Measurements from ENCODE around the gene PTPRA. TPM values are rescaled to one million over a fixed set of nuclear protein-coding genes. Genes with fewer than 3 reads are reported as not detected.
A peak's percentile ranks its signal among the peaks of the same experiment; 100 is the strongest.

The PTPRA gene
- total RNA-seq, 1 donor from 2014 or later = 135 TPM

GRCh38 chr20:2849529-2849928 lies 23.8 kb upstream of the PTPRA start:
- FAIRE-seq = no peak
- DNase-seq (ENCODE audit: low spot score in 2 of 2) = no peak

DNA sequence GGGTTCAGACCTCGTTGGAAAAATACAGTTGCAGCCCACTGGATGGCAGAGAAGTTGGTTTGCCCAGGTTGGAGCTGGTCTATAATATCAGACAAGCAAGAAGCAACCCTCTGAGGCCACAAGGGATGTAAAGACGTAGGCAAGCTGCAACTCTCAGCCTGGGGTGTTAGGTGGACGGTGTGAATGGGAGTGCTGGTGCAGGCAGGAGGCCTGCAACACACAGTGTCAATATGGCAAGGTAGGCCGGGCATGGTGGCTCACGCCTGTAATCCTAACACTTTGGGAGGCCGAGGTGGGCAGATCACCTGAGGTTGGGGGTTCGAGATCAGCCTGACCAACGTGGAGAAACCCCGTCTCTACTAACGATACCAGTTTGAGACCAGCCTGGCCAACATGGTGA lies 22.2 kb upstream of the PTPRA start:
- FAIRE-seq (no peak), DNase-seq (ENCODE audit: low spot score in 2 of 2) (no peak)

- DNase-seq (ENCODE audit: low spot score in 2 of 2) = no peak
- no peak for FAIRE-seq
Observed at GRCh38 chr20:2858591-2858990, 14.7 kb upstream of the PTPRA start.

DNA sequence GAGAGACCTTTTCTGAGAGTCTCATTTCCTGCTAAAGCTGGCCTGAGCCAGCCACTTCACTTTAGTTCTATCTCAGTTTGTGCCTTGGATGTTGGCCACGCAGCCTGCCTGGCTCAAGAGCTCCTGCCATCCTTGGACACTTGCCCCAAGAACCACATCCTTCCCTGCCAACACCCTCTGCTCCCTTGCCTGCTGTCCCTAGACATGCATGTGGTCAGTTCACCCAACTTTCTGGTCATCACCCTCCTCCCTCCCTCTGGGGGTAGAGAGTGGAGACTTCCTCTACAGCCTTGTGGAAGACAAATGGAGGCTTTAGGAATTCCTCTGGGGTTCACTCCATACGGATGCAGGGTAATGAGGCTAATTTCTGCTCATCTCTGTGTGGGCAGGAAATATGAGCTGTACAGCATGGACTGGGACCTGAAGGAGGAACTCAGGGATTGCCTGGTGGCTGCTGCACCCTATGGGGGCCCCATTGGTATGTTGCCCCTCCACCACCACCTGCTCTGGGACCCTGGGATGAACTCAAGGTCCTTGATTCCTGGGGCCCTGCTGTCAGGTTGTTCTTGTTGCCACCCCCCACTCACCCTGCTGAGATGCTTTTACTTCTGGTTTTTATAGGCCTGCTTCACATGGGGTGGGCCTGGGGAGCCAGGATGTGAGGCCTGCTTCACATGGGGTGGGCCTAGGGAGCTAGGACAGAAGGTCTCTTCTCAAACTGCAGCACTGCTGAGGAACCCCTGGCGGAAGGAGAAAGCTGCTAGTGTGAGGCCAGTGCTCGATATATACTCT lies 13.8 kb upstream of the PTPRA start:
- FAIRE-seq (no peak), DNase-seq (ENCODE audit: low spot score in 2 of 2) (no peak)

- DNase-seq (ENCODE audit: low spot score in 2 of 2) = no peak
- no peak for FAIRE-seq
Observed at GRCh38 chr20:2864626-2865025, 8.7 kb upstream of the PTPRA start.

DNA sequence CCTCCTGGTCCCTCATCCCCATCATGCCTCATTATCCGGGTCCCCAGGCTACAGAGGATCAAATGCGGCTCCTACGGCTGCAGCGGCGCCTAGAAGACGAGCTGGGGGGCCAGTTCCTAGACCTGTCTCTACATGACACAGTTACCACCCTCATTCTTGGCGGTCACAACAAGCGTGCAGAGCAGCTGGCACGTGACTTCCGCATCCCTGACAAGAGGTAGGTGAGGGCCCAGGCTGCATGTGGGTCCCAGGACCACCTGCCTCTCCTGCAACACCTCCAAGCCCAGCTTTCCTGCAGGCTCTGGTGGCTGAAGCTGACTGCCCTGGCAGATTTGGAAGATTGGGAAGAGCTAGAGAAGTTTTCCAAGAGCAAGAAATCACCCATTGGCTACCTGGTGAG lies 8.2 kb upstream of the PTPRA start:
- FAIRE-seq = no peak
- no peak for DNase-seq (ENCODE audit: low spot score in 2 of 2)

- DNase-seq (ENCODE audit: low spot score in 2 of 2) = no peak
Observed at GRCh38 chr20:2865630-2866029, 7.7 kb upstream of the PTPRA start.

GRCh38 chr20:2866236-2866635 lies 7.0 kb upstream of the PTPRA start:
- FAIRE-seq = no peak
- DNase-seq (ENCODE audit: low spot score in 2 of 2) = no peak

More at GRCh38 chr20:2865630-2866029, 7.7 kb upstream of the PTPRA start:
- no peak for FAIRE-seq

DNA sequence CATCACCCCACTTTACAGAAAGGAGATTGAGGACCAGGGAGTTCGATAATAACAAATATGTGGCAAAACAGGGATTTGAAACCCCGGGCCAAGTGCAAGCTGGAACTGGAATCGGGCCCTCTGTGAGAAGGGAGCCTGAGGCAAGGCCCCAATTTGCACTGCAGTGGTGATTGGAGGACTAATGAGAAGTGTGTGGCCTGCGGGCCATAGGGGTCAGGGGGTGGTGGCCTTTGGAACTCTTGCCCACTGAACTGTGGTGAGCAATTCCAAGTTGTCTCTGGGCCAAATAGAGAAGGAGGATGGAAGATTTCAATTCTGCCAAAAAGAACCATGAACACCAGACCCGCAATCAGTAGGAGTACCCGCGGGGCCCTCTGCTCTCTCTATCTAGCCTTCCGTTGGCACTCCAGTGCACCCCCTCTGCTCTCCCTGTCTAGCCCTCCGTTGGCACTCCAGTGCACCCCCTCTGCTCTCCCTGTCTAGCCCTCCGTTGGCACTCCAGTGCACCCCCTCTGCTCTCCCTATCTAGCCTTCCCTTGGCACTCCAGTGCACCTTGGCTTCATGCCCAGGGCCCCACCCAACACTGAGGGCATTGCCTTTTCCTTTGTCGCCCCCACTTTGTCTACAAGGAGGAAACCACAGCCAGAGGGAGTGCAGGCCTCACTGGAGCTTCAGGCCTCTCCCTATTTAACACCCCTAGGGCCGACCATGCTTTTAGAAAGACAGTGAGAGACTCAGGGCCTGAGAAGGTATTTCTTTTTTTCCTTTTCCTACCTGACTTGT lies 6.0 kb upstream of the PTPRA start:
- FAIRE-seq = no peak

GRCh38 chr20:2869381-2869780 lies 3.9 kb upstream of the PTPRA start:
- FAIRE-seq (no peak), DNase-seq (ENCODE audit: low spot score in 2 of 2) (no peak)

More for the DNA sequence above, 6.0 kb upstream of the PTPRA start:
- no peak for DNase-seq (ENCODE audit: low spot score in 2 of 2)

DNA sequence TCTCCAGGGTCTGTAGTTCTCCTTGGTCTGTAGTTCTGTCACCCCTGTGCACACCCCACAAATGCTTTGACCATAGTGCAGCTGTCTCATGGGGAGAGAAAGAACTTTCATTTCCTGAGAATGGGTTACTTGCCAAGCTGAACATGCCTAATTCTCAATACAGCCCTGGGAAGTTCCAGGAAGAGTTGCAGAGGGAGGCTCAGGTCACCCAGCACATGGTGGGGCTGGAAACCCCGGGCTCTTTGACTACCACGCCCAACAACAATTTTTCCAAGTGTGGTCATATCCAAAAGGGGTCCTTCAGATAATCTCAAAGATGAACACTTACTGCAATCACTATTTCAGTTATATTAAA lies 2.2 kb upstream of the PTPRA start:
- FAIRE-seq (no peak), DNase-seq (ENCODE audit: low spot score in 2 of 2) (no peak)

DNA sequence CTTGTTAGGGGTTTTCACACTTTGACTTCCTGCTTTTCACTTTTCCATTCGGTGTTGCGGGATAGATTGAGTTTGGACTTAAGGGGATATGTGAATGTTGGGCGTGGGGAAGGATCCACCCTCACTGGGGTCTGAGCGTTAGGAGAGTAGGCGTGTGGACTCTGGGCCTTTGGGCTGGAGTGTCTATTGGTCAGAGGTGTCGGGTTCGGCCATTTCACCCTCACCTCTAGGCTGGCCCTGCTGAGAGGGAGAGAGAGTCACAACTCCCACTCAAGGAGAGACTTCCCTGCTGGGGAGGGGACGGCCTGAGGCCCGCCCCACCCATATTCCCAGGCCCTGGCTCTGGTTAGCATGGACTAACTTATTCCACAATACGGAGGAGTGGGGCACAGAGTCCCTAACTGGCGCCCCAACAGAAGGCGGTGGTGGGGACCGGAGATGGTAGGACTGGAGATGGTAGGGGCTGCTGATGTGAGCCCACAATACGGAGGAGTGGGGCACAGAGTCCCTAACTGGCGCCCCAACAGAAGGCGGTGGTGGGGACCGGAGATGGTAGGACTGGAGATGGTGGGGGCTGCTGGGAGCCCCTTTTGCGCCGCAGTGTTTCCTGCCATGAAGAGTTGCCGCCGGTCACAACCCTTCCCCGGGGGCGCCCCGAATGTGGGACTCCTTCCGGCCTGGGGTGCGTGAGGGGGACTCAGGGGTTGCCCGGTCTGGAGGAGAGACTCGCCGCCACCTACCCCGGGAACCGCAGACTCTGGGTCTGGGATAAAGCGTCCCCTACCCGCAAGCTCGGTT lies 1.4 kb upstream of the PTPRA start:
- DNase-seq (ENCODE audit: low spot score in 2 of 2) = no peak
- no peak for FAIRE-seq

DNA sequence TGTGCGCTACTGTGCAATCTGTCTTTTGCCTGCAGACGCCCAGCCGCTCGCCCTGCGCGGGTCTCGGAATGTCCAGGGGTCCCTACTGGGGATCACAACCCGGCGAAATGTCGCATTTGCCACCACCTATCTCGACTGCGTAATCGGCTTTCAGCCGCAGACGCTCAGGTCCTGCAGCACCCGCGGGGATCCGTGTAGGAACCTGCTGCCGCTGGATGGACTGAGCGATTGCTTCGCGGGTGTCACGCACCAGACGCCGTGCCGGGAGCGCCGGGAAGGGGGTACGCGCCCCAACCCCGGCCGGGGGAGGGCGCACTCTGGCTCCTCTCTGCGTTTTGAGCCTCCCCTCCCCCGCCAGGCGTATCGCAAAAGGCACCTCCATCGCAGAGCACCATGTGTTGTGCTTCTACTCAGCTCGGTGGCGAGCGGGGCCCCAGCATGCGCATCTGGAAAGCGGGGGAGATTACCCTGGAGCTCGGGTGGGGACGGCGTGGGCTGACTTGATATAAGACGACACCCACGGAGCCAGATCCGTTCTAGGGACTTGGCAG lies 747 bp upstream of the PTPRA start:
- no peak for FAIRE-seq
- DNase-seq (ENCODE audit: low spot score in 2 of 2) = peak; percentile 52 to 53

GRCh38 chr20:2873747-2874041 lies 413 bp downstream of the PTPRA start:
- FAIRE-seq (no peak), DNase-seq (ENCODE audit: low spot score in 2 of 2) (peak in 1 of 2 donors; percentile 44)

DNA sequence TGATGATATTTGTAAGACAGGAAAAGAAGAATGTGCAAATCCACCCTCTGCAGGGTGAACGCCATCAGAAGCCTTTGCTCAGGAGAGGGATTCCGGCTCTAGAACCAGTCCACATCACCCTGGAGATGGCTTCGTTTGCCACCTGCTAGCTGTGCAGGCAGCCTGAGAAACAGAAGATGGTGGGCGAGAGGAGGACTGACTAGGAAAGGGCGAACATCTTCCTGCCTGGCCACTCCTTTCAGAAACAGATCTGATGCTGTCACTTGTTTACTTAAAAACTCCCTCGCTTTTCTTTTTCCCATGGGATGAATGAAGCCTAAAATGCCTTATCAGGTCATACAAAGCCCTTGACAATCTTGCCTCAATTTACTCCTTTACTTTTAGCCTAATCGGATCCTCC lies 1.2 kb downstream of the PTPRA start:
- DNase-seq (ENCODE audit: low spot score in 2 of 2) (no peak), FAIRE-seq (no peak)

GRCh38 chr20:2875690-2876203 lies 2.5 kb downstream of the PTPRA start:
- FAIRE-seq = no peak
- no peak for DNase-seq (ENCODE audit: low spot score in 2 of 2)

GRCh38 chr20:2878515-2878914 lies 5.2 kb downstream of the PTPRA start:
- FAIRE-seq (no peak), DNase-seq (ENCODE audit: low spot score in 2 of 2) (no peak)

DNA sequence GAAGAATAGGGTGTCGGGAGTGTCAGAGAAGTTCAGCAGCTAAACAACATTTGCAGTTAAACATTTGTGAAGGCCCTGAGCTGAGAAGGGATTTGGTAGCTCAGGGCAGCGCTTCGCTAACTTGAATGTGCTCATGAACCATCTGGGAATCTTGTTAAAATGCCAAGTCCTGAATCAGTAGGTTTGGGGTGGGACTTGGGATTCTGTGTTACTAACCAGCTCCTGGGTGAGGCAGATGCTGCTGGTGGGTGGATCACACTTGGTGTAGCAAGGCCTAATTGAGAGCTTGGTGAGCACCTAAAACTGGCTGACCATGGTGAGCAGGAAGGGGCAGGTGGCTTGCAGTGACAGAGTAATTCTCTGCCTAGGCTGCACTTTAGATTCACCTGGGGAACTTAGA lies 5.9 kb downstream of the PTPRA start:
- FAIRE-seq (no peak), DNase-seq (ENCODE audit: low spot score in 2 of 2) (no peak)

DNA sequence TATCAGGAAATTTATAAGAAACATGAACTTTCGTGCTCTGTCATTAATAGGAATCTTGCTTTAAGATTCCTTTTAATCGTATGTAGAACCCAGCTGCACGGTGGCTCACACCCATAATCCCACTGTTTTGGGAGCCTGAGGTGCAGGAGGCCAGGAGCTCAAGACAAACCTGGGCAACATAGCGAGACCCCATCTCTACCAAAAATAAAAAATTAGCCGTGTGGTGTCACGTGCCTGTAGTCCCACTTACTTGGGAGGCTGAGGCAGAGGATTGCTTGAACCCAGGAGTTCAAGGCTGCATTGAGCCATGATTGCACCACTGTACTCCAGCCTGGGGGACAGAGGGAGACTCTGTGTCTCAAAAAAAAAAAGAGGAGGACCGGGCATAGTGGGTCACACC lies 7.4 kb downstream of the PTPRA start:
- no peak for DNase-seq (ENCODE audit: low spot score in 2 of 2)
- FAIRE-seq = no peak

GRCh38 chr20:2883726-2884637 lies 10.7 kb downstream of the PTPRA start:
- no peak for DNase-seq (ENCODE audit: low spot score in 2 of 2)
- FAIRE-seq = no peak

All from frontal cortex (tissue), 4 donors.